DOHH2 (cell line): ENCODE results near the gene DGKK.

Experiments used
- EZH2phosphoT487 ChIP-seq: fragments of 200-600 bp; sonication (generic); IDR thresholded peaks from 2 replicates; pipeline ENCODE4 v1.6.1; 2017; ENCODE audit warnings: borderline replicate concordance, mild to moderate bottlenecking, antibody characterized with exemption, low read length, moderate library complexity, mixed read lengths
- TF ChIP-seq, protein P1 (sequence below): fragments of 200-600 bp; sonication (generic); IDR thresholded peaks from one replicate; pipeline ENCODE4 v1.5.1; 2014; ENCODE audit warnings: antibody characterized with exemption, mild to moderate bottlenecking, low read depth, low read length; ENCODE audit not compliant: poor library complexity, severe bottlenecking

GRCh38 chrX:50407976-50408375 is 62.6 kb downstream of the DGKK start:
- TF ChIP-seq, protein P1, sequence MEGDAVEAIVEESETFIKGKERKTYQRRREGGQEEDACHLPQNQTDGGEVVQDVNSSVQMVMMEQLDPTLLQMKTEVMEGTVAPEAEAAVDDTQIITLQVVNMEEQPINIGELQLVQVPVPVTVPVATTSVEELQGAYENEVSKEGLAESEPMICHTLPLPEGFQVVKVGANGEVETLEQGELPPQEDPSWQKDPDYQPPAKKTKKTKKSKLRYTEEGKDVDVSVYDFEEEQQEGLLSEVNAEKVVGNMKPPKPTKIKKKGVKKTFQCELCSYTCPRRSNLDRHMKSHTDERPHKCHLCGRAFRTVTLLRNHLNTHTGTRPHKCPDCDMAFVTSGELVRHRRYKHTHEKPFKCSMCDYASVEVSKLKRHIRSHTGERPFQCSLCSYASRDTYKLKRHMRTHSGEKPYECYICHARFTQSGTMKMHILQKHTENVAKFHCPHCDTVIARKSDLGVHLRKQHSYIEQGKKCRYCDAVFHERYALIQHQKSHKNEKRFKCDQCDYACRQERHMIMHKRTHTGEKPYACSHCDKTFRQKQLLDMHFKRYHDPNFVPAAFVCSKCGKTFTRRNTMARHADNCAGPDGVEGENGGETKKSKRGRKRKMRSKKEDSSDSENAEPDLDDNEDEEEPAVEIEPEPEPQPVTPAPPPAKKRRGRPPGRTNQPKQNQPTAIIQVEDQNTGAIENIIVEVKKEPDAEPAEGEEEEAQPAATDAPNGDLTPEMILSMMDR: no peak
- no peak for TF ChIP-seq EZH2phosphoT487
